Activated CD4-positive, alpha-beta T cell treated with anti-CD3 and anti-CD28 coated beads, Interleukin-2, Interleukin-6, amounts not matched to agents 100 ng/mL and 50 ng/mL, durations not matched to agents 16 hours and 8 hours (primary cell): ENCODE results near the gene STRN3.
A peak's percentile ranks its signal among the peaks of the same experiment; 100 is the strongest.
"Not testable (repeated sequence)": the region's sequence is repeated elsewhere in the genome, so short reads cannot be mapped to it uniquely, and the experiment has no call there.

Experiments
- DNase-seq: peaks from one replicate; pipeline ENCODE4 v3.0.0-alpha.2; 2020

The STRN3 gene

DNA sequence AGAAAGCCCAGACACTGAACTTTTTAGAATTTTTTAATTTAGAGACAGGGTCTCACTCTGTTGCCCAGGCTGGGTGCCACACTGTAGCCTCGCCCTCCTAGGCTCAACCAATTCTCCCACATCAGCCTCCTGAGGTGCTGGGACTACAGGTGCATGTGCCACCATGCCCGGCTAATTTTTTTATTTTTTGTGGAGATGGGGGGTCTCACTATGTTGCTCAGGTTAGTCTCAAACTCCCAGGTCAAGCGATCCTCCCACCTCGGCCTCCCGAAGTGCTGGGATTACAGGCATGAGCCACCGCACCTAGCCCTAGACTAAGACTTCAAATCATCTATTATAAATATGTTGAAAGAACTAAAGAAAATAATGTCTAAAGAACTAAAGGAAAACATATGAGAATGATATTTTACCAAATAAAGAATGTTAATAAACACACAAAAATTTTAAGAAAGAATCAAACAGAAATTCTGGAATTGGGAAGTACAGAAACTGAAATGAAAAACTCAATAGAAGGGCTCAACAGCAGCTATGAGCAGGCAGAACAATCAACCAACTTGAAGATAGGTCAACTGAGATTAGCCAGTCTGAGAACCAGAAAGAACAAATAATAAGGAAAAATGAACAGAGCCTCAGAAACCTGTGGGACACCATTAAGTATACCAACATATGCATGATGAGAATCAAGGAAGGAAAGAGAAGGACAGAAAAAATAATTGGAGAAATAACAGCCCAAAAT, 27.0 kb downstream of the STRN3 start:
- DNase-seq, result no peak

DNA sequence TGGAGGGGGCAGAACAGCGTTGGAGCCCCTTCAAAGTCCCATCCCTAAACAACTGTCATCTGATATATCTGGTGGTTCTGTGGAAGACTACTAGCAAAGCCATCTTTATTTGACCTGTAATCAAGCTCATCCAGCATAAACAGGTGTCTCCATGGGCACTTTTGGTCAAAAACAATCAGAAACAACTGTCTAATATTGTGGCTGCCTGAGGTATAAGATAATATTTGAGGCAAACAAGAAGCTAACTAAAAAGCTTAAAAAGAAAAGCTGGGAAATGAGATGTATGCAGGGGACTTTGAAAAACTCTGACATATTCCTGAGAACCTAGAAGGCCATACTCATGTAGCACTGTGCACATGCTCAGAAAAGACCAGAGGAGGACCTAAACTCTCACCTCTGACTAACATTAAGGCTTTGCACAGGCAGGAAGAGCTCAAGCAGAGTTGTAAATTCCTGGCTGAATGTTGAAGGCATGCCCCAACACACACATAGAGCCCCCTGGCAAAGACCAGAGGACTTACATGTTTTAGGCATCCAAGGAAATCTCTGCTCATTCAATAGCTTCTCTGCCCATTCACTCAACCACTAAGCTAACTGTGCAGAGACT, 28.0 kb downstream of the STRN3 start:
- no peak for DNase-seq

DNA sequence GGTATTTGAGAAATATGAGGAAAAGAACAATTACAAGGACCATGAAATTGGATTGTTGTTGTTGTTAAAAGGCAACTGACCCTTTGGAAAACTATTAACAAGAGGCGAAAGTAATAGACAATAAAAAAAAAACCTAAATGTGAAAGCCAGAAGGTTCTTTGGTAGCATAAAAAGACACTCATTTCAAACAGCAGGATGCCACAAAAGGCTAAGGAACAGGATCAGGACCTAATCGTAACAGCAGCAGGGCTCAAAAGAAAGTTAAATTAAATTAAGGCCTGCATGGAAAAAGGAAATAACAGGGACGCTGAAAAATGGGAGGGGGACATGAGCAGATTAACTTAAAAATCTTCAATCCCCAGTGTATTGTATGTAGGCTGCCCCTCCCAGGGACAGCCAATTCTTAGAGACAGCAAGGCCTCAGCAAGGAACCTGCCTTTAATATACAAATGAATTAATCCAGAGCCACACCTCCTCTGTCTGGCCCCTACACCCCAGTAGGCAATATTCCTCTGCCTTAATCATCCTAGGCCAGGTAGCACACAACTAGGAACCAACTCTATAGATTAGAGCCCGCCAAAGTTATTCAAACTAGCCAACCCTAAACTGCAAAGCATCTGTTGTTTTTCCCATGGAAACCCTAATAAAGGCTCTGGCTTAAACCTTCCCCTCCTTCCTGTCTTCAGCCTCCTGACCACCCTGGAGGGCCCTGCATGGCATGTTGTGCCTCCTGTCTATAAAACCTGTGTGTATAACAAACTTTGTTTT, 29.1 kb downstream of the STRN3 start:
- DNase-seq, result no peak

DNA sequence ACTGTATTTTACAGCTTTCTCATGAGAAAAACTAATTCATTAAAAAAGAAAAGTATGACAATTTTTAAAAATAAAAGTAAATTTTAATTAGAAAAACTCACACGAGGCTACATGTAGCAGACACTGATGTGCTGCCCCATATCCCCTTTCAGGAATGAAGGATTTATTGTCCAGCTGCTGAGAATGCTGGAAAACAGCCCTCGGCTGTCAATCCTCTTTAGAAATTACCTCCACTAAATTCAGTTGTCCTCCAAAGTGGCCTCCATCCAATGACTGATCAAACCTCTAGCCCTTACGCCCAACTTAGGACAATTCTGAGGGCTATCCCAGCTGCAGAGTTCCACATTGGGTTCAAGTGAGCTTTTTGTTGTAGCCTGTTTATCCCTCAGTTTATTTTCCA, 30.5 kb downstream of the STRN3 start:
- no peak for DNase-seq

DNA sequence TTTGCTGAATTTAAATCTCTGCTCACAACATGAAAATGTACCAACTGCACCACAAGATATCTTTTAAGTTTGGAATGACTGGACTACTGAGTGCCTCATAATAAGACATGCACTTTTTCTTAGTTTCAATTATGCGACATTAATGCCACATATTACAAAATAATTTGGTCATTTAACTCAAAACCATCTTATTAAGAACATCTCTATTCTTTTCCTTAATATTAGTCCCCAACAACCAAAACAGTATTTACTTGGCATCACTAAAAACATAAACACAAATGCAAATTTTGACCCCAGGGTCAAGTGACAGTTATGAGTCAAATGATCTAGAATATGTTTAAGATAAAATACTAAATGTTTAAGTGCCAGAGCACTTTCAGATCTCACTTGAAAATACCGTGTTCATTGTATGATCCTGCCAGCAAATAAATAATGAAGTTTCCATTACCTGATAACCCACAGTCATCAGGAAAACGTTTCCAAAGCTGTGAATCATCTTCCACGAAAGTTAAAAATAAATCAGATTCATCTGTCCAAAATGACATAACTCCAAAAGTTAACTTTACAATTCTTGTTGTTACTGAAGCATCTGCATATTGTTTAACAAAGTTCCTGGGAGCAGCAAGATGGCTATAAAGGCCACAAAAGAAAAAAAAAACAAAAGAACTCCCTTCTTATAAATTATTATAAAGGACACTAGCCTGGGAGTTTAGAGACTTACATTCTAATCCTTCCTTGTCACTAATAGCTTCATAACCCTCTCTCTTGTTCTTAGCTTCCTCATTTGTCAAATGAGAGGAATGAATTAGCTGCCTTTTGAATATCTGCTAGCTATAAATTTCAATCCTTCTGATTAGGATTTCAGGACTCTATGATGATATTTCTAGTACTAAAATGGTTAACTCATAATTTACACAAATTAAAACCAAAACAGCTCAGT, 31.2 kb downstream of the STRN3 start:
- peak; percentile 40 for DNase-seq

DNA sequence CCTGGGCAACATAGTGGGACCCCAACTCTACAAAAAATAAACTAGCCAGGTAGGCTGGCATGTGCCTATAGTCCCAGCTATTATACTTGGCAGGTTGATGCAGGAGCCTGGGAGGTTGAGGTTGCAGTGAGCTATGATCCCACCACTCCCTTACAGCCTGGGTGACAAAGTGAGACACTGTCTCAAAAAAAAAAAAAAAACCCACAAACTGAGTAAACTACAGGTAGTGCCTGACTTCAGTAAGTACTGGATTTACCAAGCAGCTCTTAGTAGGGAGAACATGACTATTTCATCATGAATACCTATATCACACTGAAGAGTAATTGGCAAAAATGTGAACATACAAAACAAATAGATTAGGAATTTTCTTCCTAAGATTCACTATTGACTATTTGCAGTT, 33.1 kb downstream of the STRN3 start:
- no peak for DNase-seq

DNA sequence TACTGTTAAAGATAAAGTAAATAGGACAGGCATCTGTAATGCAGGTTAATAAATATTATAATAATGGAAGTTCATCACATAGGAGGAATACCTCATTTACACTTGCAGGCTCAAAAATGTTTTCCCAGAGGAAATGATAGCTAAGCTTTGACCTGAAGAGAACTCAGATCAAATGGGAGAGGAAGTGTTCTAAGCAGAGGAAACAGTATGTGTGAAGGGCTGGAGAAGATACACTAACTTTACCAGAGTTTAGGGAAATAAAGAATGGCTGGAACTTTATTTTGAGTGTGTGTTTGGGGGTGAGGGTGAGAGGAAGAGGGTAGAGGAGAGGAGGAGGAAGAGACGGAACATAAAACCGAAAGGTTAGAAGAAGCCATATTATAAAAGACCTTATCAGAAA, 34.8 kb downstream of the STRN3 start:
- no peak for DNase-seq

DNA sequence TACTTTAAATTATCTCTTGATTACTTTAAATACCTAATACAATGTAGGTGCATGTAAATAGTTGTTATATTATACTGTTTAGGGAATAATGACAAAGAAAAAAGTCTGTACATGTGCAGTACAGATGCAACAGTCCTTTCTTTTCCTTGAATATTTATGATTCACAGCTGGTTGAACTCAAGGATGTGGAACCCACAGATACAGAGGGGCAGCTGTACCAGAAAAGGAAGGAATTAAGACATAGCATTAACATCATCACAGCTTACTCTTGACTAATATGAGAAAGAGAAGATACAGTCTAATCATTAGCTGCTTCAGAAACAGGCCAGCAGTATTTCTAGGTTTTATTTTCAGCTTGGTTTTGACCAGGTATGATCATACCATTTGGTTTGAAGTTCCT, 35.4 kb downstream of the STRN3 start:
- DNase-seq, result no peak

DNA sequence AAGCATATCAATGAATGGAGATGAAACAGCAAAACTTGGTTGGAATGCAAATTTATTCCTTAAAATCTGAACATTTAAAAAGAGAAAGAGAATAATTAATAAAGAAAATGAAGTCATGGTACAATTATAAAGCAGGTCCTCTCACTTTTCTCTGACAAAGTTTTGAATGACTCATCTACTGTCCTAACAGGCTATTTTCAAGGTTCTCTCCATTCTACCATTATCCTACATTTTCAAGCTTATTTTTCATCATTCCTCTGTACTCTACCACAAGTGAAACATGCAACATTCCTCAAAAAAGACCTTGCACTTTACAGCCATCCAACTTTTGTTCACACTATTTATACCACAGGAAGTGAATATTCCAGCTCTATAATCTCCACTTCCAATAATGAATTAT, 37.7 kb downstream of the STRN3 start:
- no peak for DNase-seq

DNA sequence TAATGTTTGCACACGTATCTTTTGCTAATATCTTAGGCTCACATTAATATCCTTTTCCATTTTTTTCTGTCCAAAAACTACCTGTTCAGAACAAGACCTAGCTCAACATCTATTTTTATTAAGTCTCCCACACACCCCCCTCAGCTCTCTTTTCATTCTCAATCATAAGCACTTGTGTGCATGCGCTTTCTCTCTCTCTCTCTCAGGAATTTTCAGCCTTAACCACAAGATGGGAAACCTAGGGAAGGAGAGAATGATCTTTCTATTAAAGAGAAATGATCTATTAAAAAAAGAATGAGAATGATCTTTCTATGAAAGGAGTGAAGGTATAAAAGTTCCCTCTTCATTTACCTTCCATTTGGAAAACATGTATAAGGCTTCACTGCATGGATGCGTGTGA, 40.4 kb downstream of the STRN3 start:
- DNase-seq, result no peak

DNA sequence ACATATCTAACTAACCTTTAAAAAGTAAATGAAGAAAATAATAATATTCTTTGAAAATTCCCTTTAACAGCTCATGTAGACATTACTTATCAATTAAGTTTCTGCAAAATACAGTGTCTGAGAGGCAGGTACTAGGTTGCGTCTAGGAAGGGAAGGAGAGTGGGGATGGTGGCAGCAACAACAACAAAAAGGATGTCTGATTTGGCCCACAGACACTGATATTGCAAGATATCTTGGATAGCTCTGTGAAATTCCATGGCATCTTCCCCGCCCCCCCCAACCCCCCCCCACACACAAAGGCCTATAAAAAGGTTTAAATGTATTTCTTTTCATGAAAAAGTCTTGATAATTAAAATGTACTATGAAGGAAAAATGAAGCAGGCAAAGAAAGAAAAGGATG, 42.3 kb downstream of the STRN3 start:
- DNase-seq, result no peak

DNA sequence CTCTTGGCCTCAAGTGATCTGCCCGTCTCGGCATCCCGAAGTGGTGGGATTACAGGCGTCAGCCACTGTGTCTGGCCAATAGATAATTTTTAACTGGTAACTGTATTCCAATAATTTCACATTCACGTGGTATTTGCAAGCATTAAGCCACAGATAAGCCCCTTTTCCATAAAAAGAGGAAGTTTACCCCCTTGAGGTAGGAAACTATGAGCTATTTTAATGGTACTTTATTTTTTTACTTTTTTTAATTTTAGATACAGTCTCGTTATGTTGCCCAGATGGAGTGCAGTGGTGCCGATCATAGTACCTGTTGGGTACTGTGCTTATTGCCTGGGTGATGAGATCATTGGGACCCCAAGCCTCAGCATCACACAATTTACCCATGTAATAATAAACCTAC, 43.6 kb downstream of the STRN3 start:
- no peak for DNase-seq

DNA sequence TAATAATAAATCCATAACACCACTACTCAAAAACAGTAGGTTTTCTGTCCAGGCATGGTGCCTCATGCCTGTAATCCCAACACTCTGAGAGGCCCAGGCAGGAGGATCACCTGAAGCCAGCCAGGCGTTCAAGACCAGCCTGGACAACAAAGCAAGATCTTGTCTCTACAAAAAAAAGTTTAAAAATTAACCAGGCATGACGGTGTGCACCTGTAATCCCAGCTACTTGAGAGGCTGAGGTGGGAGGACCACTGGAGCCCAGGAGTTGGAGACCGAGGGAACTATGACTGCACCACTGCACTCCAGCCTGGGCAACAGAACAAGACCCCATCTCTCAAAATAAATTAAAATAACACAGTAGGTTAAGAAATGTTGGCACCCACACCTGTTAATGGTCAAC, 45.2 kb downstream of the STRN3 start:
- no peak for DNase-seq

DNA sequence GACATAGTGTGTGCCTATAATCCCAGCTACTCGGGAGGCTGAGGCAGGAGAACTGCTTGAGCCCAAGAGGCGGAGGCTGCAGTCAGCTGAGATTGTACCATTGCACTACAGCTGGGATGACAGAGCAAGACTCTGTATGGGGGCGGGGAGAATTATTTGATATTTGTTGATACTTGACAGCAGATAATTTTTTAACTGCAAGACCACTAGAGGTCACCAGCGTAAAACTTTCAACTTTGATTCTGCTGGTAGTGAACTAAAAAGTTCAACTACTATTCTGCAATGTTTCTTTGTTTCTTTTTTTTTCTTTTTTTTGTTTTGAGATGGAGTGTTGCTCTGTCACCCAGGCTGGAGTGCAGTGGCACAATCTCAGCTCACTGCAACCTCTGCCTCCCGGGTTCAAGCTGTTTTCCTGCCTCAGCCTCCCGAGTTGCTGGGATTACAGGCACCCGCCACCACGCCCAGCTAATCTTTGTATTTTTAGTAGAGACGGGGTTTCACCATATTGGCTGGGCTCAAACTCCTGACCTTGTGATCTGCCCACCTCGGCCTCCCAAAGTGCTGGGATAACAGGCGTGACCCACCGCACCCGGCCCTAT, 46.0 kb downstream of the STRN3 start:
- DNase-seq, result peak; percentile 63

DNA sequence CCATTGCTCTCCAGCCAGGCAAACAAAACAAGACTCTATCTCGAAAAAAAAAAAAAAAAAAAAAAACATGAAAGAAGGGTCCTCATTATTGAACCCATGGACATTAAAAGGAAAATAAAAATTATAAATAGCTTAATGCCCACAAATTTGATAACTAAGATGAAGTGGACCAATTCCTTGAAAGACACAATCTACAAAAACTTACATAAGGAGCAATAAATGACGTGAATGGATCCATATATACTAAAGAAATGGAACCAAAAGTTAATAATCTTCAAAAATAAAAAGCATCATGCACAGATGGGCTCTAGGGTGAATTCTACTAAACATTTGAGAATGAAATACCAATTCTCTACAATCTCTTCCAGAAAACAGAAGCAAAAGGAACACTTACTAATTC, 48.4 kb downstream of the STRN3 start:
- DNase-seq, result no peak

DNA sequence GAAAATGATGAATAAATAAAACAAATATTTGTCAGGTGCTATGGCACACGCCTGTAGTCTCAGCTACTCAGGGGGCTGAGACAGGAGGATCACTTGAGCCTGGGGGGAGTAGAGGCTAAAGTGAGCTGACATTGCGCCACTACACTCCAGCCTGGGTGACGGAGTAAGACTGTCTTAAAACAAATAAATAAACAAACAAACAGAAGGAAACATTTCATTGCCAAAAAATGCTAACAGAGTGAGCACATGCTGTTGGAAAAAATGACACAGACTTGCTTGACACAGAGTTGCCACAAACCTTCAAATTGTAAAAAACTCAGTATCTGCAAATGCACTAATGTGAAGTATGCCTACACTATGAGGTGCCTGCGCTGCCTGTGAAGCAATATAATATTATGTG, 51.6 kb downstream of the STRN3 start:
- no peak for DNase-seq

DNA sequence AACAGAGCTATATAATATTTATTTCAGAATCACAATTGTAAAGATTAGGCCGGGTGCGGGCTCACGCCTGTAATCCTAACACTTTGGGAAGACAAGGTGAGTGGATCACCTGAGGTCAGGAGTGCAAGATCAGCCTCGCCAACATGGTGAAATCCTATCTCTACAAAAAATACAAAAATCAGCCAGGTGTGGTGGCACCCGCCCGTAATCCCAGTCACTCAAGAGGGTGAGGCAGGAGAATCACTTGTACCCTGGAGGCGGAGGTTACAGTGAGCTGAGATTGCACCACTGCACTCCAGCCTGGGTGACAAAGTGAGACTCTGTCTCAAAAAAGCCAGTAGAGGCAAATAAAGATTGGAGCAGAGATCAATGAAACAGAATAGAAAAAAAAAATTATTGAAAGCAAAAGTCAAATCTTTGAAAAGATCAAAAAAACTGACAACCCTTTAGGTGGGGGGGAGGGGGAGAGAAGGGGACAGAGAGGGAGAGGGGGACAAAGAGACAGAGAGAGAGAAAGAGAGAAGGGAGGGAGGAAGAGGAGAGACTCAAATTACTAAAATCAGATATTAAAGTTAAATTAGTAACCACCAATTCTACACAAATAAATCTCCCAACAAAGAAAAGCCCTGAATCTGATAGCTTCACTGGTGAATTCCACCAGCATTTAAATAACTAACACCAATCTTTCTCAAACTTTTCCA, 53.1 kb downstream of the STRN3 start:
- no peak for DNase-seq

DNA sequence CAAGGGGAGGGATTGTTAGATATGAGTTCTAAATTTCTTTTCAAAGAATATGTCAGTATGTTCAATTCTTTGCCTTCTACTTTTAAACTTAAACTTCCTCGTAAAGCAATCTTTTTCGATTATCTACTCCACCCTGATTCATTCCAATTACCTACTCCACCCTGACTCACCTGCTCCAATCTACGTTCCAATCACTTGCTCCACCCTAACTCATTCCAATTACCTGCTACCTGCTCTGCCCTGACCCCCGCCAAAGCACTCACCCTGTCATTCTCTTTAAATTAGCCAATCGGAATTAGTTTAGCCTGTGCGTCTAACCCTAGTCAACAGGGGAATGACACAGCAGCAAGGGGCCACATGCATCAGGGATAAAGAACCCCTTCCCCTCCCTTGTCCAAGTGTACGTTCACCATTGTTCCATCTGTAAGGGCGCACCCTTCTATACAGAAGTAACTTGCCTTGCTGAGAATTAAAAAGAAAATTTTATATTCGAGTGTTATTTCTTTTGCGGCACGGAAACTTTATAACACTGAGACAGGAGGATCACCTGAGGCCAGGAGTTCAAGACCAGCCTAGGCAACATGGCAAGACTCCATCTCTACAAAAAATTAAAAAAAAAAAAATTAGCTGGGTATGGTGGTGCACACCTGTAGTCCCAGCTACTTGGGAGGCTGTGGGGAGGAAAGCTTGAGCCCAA, 54.0 kb downstream of the STRN3 start:
- not testable (repeated sequence) for DNase-seq

DNA sequence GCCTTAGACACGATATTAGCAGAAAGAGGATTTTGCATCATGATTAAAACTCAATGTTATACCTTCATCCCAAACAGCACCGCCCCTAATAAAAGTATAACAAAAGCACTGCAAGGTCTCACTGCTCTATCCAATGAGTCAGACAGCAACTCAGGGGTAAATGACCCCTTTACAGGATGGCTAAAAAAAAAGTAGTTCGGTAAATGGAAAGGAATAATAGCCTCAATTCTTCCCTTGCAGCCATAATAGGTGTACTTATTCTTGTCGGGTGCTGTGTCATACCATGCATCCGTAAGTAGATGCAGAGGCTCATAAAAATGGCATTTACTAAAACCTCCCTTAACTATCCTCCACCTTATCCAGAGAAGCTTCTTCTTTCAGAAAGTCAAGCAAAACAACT, 54.6 kb downstream of the STRN3 start:
- DNase-seq, result no peak

DNA sequence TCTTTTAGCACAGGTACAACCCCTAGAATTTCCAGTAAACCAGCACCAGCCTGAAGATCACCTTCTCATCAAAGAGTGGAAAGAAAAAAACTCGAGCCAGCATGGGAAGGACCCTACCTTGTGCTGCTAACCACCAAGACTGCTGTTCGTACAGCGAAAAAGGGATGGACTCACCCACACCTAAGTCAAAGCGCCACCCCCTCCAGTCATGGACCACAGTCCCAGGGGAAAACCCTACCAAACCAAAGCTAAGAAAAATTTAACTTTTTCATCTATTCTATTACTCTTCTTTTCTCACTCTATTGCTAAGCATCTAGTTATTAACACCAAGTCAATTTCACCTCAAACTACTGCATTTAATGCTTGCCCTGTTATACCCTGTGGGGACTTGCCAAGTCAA, 56.4 kb downstream of the STRN3 start:
- DNase-seq, result peak; percentile 16

DNA sequence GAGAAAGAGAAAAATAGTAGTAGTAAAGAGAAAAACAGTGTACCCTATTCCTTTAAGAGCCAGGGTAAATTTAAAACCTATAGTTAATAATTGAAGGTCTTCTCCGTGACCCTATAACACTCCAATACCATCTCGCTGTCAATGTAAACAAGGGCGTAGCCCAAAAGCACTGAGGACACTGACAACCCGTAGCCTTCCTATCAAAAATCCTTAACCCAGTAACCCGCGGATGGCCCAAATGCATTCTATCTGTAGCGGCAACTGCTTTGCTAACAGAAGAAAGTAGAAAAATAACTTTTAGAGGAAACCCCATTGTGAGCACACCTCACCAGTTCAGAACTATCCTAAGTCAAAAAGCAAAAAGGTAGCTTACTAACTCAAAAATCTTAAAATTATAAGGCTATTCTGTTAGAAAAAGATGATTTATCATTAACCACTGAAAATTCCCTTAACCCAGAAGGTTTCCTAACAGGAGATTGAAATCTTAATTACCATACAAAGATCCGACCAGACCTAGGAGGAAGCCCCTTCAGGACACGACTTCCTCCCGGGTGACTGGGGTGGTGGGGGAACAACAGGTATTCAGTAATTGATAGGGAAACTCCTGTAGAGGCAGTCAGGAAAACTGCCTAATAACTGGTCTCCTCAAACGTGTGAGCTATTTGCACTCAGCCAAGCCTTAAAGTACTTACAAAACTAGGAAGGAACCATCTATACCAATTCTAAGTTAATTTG, 58.6 kb downstream of the STRN3 start:
- DNase-seq, result not testable (repeated sequence)
